GM23248 (cell line): ENCODE data around the gene BCL2. TPM values are rescaled to one million over a fixed set of nuclear protein-coding genes. Genes with fewer than 3 reads are reported as not detected.

ENCODE experiments used
- DNase-seq: peaks from one replicate; pipeline ENCODE4 v3.0.0-alpha.2; 2015
- H2AFZ ChIP-seq: fragments of 200-600 bp; sonication (generic); 2 replicates; pipeline ENCODE4 v1.6.1; 2016; ENCODE audit warnings: antibody characterized with exemption
- H3F3A ChIP-seq: fragments of 200-600 bp; sonication (generic); 2 replicates; pipeline ENCODE4 v1.6.1; 2016; ENCODE audit warnings: mild to moderate bottlenecking, antibody characterized with exemption, mixed run types; ENCODE audit not compliant: insufficient read depth
- H3K27ac ChIP-seq: fragments of 200-600 bp; sonication (generic); 2 replicates; pipeline ENCODE4 v1.5.1; 2016; ENCODE audit warnings: mild to moderate bottlenecking
- H3K27me3 ChIP-seq: fragments of 200-600 bp; sonication (generic); replicated peaks from 2 replicates; pipeline ENCODE4 v1.6.1; 2016; ENCODE audit warnings: mild to moderate bottlenecking; ENCODE audit not compliant: insufficient read depth
- H3K36me3 ChIP-seq: fragments of 200-600 bp; sonication (generic); 2 replicates; pipeline ENCODE4 v1.6.1; 2016; ENCODE audit warnings: low read depth, mild to moderate bottlenecking
- H3K4me1 ChIP-seq: fragments of 200-600 bp; sonication (generic); 2 replicates; pipeline ENCODE4 v1.6.1; 2016; ENCODE audit warnings: mild to moderate bottlenecking; ENCODE audit not compliant: insufficient read depth
- H3K4me2 ChIP-seq: fragments of 200-600 bp; sonication (generic); one replicate; pipeline ENCODE4 v1.6.1; 2016; ENCODE audit warnings: mild to moderate bottlenecking; ENCODE audit not compliant: unreplicated experiment
- H3K4me3 ChIP-seq: fragments of 200-600 bp; sonication (generic); 2 replicates; pipeline ENCODE4 v1.5.1; 2016; ENCODE audit warnings: mild to moderate bottlenecking
- H3K79me2 ChIP-seq: fragments of 200-600 bp; sonication (generic); 2 replicates; pipeline ENCODE4 v1.6.1; 2016; ENCODE audit warnings: mild to moderate bottlenecking; ENCODE audit not compliant: insufficient read depth
- H3K9ac ChIP-seq: fragments of 200-600 bp; sonication (generic); 2 replicates; pipeline ENCODE4 v1.6.1; 2016; ENCODE audit warnings: mild to moderate bottlenecking
- H3K9me2 ChIP-seq: fragments of 200-600 bp; sonication (generic); 2 replicates; pipeline ENCODE4 v1.6.1; 2016; ENCODE audit warnings: mixed run types, mild to moderate bottlenecking, moderate library complexity; ENCODE audit not compliant: insufficient read depth
- H3K9me3 ChIP-seq: fragments of 200-600 bp; sonication (generic); one replicate; pipeline ENCODE4 v1.6.1; 2017; ENCODE audit warnings: low read depth
- H4K20me1 ChIP-seq: fragments of 200-600 bp; sonication (generic); 2 replicates; pipeline ENCODE4 v1.6.0; 2016; ENCODE audit not compliant: insufficient read depth
- EZH2 ChIP-seq: fragments of 200-600 bp; sonication (generic); IDR thresholded peaks from 2 replicates; pipeline ENCODE4 v1.6.1; 2018; ENCODE audit warnings: antibody characterized with exemption, mild to moderate bottlenecking; ENCODE audit not compliant: insufficient read depth, poor library complexity, severe bottlenecking
- EZH2phosphoT487 ChIP-seq: fragments of 200-600 bp; sonication (generic); IDR thresholded peaks from 2 replicates; pipeline ENCODE4 v1.6.1; 2018; ENCODE audit warnings: antibody characterized with exemption, moderate library complexity, mild to moderate bottlenecking, low read depth; ENCODE audit not compliant: insufficient read depth
- WGBS, 2 experiments: methylation state at CpG; one replicate each; pipeline ENCODE4 v1.1.6; 2015 to 2017; ENCODE audit warnings: low lambda C conversion rate in 2 of 2, low coverage in 1 of 2; ENCODE audit errors: missing lambda C conversion rate in 2 of 2; 5-methylcytosine and 5-hydroxymethylcytosine counted together
- in situ Hi-C: fragments of 300-500 bp; cut with MboI; formaldehyde crosslinking; loops from 2 replicates; pipeline ENCODE4 v1.15.0; 2020
- polyA plus RNA-seq: library from polyadenylated mRNA; unstranded; fragments of >200 nt; fragmentation: Nextera tagmentation; extraction: Ambion mirVana; gene quantifications from 2 replicates; pipeline ENCODE4 v1.2.1, GENCODE V29; 2016
- total RNA-seq: library from RNA; depleted of rRNA; stranded (reverse); fragments of >200 nt; shearing (Covaris generic); gene quantifications from 2 replicates; pipeline ENCODE4 v1.2.3, GENCODE V29; 2014

Gene BCL2
- total and polyA plus RNA-seq, 2 experiments from 2014 or later = 0.30 to 1.5 TPM

DNA sequence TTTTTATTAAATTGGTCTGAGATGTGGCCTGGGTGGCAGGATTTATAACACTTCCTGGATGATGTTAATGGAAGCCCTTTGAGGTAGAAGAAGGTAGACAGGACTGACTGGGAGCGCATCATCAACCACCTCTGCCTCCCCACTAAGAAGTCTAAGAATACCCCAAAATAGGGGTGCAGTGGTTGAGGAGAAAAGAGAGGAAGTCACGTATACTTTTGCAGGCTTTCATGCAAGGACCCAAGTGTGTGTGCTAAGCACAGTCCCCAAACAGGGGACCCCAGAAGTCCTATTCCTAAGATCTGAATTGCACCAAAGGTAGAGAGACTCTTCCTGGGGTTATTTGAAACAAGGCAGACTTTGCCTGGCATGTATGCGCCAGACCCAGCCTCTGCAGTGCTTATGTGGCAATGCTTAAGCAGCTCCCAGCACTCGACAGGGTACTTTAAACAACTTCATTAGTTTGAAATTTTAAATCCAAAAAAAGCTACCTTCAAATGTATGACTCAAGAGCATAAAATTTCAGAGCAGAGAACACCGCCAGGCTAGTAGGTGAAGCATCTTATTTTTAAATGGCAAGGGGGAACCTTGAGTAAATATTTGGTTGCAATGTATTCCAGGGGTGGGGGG, 35.3 kb downstream of the BCL2 start:
- Histone ChIP-seq H3K27ac (no peak overlapping the region), H3K27me3 (no peaks in the 10 kb centered on the region), H3K9me3 (no peaks in the 10 kb centered on the region), H4K20me1 (no peaks in the 10 kb centered on the region), H2AFZ (no peak overlapping the region), H3K4me3 (no peak overlapping the region), H3F3A (no peaks in the 10 kb centered on the region), H3K36me3 (no peaks in the 10 kb centered on the region), H3K4me1 (no peaks in the 10 kb centered on the region), H3K9ac (no peak overlapping the region), H3K79me2 (no peaks in the 10 kb centered on the region), H3K4me2 (no peak overlapping the region), H3K9me2 (no peaks in the 10 kb centered on the region)
- TF ChIP-seq EZH2phosphoT487 (no peak), EZH2 (no peak)
- in situ Hi-C loops = no loop called here
- WGBS, 2 experiments = 96 to 97% methylated on average over 5 of the region's 5 CpGs
- DNase-seq = no peak

GRCh38 chr18:63283305-63284094, 36.1 kb downstream of the BCL2 start:
- H3K27ac ChIP-seq = no peak overlapping the region
- H3K79me2 ChIP-seq = no peaks in the 10 kb centered on the region
- 85 to 87% methylated on average over 16 of the region's 16 CpGs for WGBS, 2 experiments
- no peak overlapping the region for H2AFZ ChIP-seq
- H3F3A ChIP-seq = no peaks in the 10 kb centered on the region
- in situ Hi-C loops = no loop called here
- no peak for DNase-seq
- H4K20me1 ChIP-seq = no peaks in the 10 kb centered on the region
- H3K4me1 ChIP-seq = no peaks in the 10 kb centered on the region
- no peaks in the 10 kb centered on the region for H3K36me3 ChIP-seq
- H3K27me3 ChIP-seq = no peaks in the 10 kb centered on the region
- no peaks in the 10 kb centered on the region for H3K9me2 ChIP-seq
- no peak overlapping the region for H3K9ac ChIP-seq
- no peak overlapping the region for H3K4me2 ChIP-seq
- no peaks in the 10 kb centered on the region for H3K9me3 ChIP-seq
- no peak for TF ChIP-seq EZH2
- TF ChIP-seq EZH2phosphoT487 = no peak
- no peak overlapping the region for H3K4me3 ChIP-seq

DNA sequence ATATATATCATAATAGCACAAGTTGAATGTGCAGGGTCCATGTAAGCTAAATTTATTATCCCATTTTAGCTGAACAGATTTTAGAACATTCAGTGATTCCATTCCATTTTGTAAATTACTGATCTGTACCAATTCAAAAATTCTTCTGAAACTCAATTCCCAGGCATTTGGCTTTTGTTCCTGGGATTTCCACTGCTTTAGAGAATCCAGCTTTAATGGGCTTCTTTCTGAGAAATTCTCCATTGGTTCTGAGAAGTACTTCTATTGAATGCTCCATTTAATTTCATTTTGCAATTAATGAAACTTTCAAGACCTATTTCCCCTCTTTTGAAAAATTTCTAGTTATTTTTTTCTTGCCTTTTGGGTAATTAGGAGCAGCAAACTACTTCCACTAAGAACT, 36.8 kb downstream of the BCL2 start:
- Histone ChIP-seq H3K79me2 (no peaks in the 10 kb centered on the region), H3K4me2 (no peak overlapping the region), H3K9ac (no peak overlapping the region), H3K27ac (no peak overlapping the region), H3K36me3 (no peaks in the 10 kb centered on the region), H3K27me3 (no peaks in the 10 kb centered on the region), H2AFZ (no peak overlapping the region), H3K9me3 (no peaks in the 10 kb centered on the region), H4K20me1 (no peaks in the 10 kb centered on the region), H3K9me2 (no peaks in the 10 kb centered on the region), H3F3A (no peaks in the 10 kb centered on the region), H3K4me3 (no peak overlapping the region), H3K4me1 (no peaks in the 10 kb centered on the region)
- in situ Hi-C loops = no loop called here
- TF ChIP-seq EZH2phosphoT487 = no peak
- no peak for TF ChIP-seq EZH2
- DNase-seq = no peak

DNA sequence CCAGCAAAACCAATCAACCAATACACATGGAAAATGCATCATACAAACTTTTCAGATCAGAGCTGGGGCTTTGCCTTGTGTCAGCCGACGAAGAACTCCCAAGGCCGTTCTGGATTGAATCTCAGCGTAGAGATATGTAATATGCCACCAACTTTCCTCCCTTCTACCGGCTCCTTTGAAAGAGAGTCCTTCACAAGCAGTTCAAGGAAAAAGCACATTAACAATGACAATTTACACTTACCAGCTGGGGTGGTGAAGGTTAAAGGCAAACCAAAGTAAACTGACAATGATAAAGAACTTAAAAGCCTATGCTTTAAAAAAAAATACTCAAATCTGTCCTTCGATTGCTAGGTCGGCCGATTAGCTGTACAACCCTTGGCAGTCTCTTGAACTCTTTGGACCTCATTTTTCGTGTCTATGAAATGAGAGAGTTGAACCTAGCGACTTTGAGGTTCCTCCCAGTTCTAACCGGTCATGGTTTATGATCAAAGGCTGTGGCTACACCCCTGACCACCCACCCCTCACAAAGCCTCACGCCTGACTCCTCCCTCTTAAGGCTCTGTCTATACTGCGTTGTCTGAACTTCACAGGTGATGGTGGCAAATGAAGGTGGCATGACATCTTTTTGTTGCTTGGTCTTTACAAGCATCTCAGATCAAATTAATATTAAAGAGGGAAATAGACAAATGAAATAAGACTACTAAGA, 46.2 kb downstream of the BCL2 start:
- Histone ChIP-seq H3K4me3 (no peak overlapping the region), H3K36me3 (no peaks in the 10 kb centered on the region), H3K79me2 (no peaks in the 10 kb centered on the region), H3K27me3 (no peaks in the 10 kb centered on the region), H3F3A (no peaks in the 10 kb centered on the region), H3K9me3 (no peaks in the 10 kb centered on the region), H3K4me1 (no peaks in the 10 kb centered on the region), H2AFZ (no peak overlapping the region), H3K9me2 (no peaks in the 10 kb centered on the region), H4K20me1 (no peaks in the 10 kb centered on the region), H3K4me2 (no peak overlapping the region), H3K9ac (no peak overlapping the region), H3K27ac (no peak overlapping the region)
- no peak for TF ChIP-seq EZH2phosphoT487
- TF ChIP-seq EZH2 = no peak
- DNase-seq = no peak
- 79 to 85% methylated on average over 13 of the region's 13 CpGs for WGBS, 2 experiments
- in situ Hi-C loops = no loop called here
